Epidermal melanocyte (primary cell): ENCODE measurements around the gene SYP.

Experiments used
- DNase-seq: peaks from one replicate; pipeline ENCODE4 v3.0.0; 2011; ENCODE audit warnings: low spot score; ENCODE audit not compliant: insufficient read length

The SYP gene

DNA sequence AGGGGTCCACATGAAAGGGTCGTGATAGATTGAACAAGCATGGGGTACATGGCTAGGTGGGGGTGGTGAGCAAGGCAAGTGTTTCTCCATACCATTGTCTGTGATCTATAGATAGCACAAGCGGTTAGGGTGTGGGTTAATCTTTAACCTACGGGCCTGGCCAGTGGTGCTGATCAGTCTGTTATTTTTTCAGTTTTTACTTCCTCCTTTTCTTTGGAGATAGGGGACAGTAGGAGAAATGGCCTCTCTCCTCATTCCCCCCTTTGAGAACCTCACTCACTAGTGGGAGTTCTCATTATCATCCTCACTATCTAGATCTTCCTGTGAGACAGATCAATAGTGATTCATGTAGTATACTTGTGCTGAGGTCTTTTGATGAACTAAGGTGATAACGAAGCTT is 60.3 kb downstream of the SYP start:
- no peak for DNase-seq
